ENCODE results near the gene PCDHGA5. TPM values are rescaled to one million over a fixed set of nuclear protein-coding genes. Genes with fewer than 3 reads are reported as not detected.
"Not testable (repeated sequence)": the region's sequence is repeated elsewhere in the genome, so short reads cannot be mapped to it uniquely, and the experiment has no call there.

The PCDHGA5 gene
- total RNA-seq, 4 donors from 2014 or later, result 0.38 to 2.3 (median 1.8) TPM

GRCh38 chr5:141338538-141339306, 25.2 kb upstream of the PCDHGA5 start, which contains the start of gene PCDHGA2:
PCDHGA2 (plus strand) TSS chr5:141338760.
- Histone ChIP-seq H3K9me3 (peaks cover 0 to 70% (median 47%) of the 10 kb centered on the region in 3 donors), H3K4me3 (peak within 1 kb of the TSS in 3 of 4 donors; percentile 22 to 46 (median 34)), H3K27ac (no peak within 1 kb of the TSS), H3K36me3 (no peaks in the 10 kb centered on the region), H3K4me1 (peaks cover 0 to 7% (median 0%) of the 10 kb centered on the region in 3 donors), H3K27me3 (peaks cover 0 to 63% (median 0%) of the 10 kb centered on the region in 4 donors)
- no peak for DNase-seq
- TF ChIP-seq CTCF (IDR thresholded peaks at IDR 0.05) (peak in 4 of 6 experiments; percentile 10 to 40 (median 18)), POLR2A (IDR thresholded peaks at IDR 0.05) (no peak)
- intact Hi-C loops (cut with DNase I), result no loop called here
- WGBS, 2 donors, result 27 to 28% methylated on average over 18 to 24 of the region's 27 CpGs

DNA sequence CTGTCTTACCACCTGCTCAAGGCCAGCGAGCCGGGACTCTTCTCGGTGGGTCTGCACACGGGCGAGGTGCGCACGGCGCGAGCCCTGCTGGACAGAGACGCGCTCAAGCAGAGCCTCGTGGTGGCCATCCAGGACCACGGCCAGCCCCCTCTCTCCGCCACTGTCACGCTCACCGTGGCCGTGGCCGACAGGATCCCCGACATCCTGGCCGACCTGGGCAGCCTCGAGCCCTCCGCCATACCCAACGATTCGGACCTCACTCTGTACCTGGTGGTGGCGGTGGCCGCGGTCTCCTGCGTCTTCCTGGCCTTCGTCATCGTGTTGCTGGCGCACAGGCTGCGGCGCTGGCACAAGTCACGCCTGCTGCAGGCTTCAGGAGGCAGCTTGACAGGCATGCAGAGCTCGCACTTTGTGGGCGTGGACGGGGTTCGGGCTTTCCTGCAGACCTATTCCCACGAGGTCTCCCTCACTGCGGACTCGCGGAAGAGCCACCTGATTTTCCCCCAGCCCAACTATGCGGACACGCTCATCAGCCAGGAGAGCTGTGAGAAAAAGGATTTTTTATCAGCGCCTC, 23.1 kb upstream of the PCDHGA5 start:
- peaks cover 0 to 64% (median 0%) of the 10 kb centered on the region in 4 donors for H3K27me3 ChIP-seq
- peaks cover 0 to 79% (median 55%) of the 10 kb centered on the region in 3 donors for H3K9me3 ChIP-seq
- H3K4me3 ChIP-seq; H3K27ac ChIP-seq; DNase-seq; intact Hi-C loops (cut with DNase I); H3K36me3 ChIP-seq; H3K4me1 ChIP-seq: not testable (repeated sequence)
- WGBS, 2 donors, result 85 to 87% methylated on average over 7 to 13 of the region's 45 CpGs

DNA sequence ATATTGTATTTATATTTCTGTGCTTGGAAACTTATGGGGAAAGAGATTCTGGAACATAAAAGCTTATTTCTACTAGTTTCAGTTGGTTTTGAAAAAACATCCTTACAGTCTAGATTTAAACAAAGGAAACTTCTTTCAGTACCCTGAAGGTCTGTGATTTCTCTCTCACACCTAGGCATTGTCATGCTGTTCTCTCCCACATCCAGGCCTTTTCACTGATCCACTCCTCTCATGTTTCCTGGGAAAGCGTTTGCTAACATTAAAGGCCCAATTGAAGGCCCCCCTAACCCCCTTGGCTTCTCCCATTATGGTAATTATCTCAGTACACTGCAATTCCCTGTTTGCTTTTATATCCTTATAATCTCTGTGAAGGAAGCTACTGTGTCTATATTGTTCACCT, 21.2 kb upstream of the PCDHGA5 start:
- Histone ChIP-seq H3K9me3 (peaks cover 0 to 94% (median 64%) of the 10 kb centered on the region in 3 donors), H3K27ac (no peak overlapping the region), H3K4me1 (peaks cover 0 to 7% (median 0%) of the 10 kb centered on the region in 3 donors), H3K36me3 (no peaks in the 10 kb centered on the region), H3K4me3 (no peak overlapping the region), H3K27me3 (peaks cover 0 to 68% (median 0%) of the 10 kb centered on the region in 4 donors)
- 20 to 50% methylated on average over 1 of the region's 1 CpG for WGBS, 2 donors
- intact Hi-C loops (cut with DNase I), result no loop called here
- DNase-seq, result no peak
- TF ChIP-seq CTCF (IDR thresholded peaks at IDR 0.05), result no peak
- TF ChIP-seq POLR2A (IDR thresholded peaks at IDR 0.05), result no peak

DNA sequence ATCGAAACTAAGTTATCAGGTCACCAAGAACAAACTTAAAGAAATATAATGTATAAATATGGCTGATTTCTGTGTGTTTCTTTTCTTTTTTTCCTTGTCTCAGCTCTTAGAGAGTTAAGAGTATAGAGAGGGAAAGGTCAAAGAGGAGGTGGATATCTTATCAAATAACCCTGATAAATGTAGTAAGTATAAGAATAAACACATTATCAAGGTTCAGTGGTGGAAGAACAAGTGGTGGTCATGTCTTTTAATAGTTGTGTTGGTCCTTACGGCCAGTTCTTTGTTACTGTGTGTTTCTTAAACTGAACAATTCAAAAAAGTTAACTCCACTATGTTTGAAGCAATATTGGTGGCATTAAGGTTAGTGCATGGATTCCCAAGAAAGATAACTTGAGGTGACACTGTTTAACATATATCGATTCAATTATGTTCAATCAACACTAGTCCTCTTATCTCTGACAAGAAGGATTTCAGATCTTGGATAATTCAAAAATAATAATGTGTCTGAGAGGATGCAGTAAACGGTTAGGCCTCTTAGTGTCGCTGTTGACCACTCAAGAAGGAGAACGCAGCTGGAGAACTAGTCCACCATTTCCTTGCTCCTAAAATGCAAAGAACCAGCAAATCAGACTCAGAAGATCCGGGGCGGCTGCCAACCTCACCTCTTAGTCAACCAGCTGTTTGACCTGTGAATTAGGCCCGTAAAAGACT, 20.6 kb upstream of the PCDHGA5 start, which contains the start of gene PCDHGA3:
Gene PCDHGA3, plus strand, starts transcription at position 588 of the 711 bp plus-strand sequence. CDS start 205 bp downstream, outside the sequence.
- Histone ChIP-seq H3K27ac (no peak within 1 kb of the TSS), H3K27me3 (peaks cover 0 to 63% (median 0%) of the 10 kb centered on the region in 4 donors), H3K9me3 (peaks cover 0 to 94% (median 59%) of the 10 kb centered on the region in 3 donors), H3K4me3 (peak within 1 kb of the TSS in 2 of 4 donors; percentile 17 to 31), H3K4me1 (peaks cover 0 to 7% (median 0%) of the 10 kb centered on the region in 3 donors), H3K36me3 (no peaks in the 10 kb centered on the region)
- TF ChIP-seq CTCF (IDR thresholded peaks at IDR 0.05) (peak in 2 of 6 experiments; percentile 13 to 23), POLR2A (IDR thresholded peaks at IDR 0.05) (no peak)
- no peak for DNase-seq
- intact Hi-C loops (cut with DNase I), result no loop called here
- WGBS, 2 donors, result 31 to 33% methylated on average over 9 of the region's 9 CpGs

- Histone ChIP-seq H3K27me3 (peaks cover 0 to 63% (median 0%) of the 10 kb centered on the region in 4 donors), H3K4me3 (peak overlapping the region in 2 of 4 donors; percentile 17 to 31), H3K27ac (no peak overlapping the region), H3K9me3 (peaks cover 0 to 94% (median 55%) of the 10 kb centered on the region in 3 donors), H3K36me3 (no peaks in the 10 kb centered on the region), H3K4me1 (peaks cover 0 to 1% (median 0%) of the 10 kb centered on the region in 3 donors)
- WGBS, 2 donors, result 35 to 48% methylated on average over 27 to 28 of the region's 31 CpGs
- intact Hi-C loops (cut with DNase I), result no loop called here
- TF ChIP-seq POLR2A (IDR thresholded peaks at IDR 0.05) (no peak), CTCF (IDR thresholded peaks at IDR 0.05) (no peak)
- DNase-seq, result no peak
These were observed 20.0 kb upstream of the PCDHGA5 start for GRCh38 chr5:141343953-141344463.
